ENCODE measurements around the gene NLRP9. TPM values are rescaled to one million over a fixed set of nuclear protein-coding genes. Genes with fewer than 3 reads are reported as not detected.

NLRP9 gene
- total RNA-seq, 1 donor from 2014 or later: not detected

GRCh38 chr19:55667958-55668357 is 70.2 kb downstream of the NLRP9 start:
- TF ChIP-seq CTCF (IDR thresholded peaks at IDR 0.05) (no peak), POLR2A (IDR thresholded peaks at IDR 0.05) (no peak), POLR2AphosphoS5 (IDR thresholded peaks at IDR 0.05; ENCODE audit: insufficient read depth in 1 of 2, low read depth in 1 of 2) (no peak)
- Histone ChIP-seq H3K36me3 (peaks cover 0 to 78% of the 10 kb centered on the region in 2 donors), H3K4me1 (no peaks in the 10 kb centered on the region), H3K9me3 (no peaks in the 10 kb centered on the region), H3K4me3 (no peak overlapping the region), H3K27ac (no peak overlapping the region), H3K27me3 (no peaks in the 10 kb centered on the region)
- no peak for DNase-seq (ENCODE audit: extremely low spot score in 2 of 2)
- intact Hi-C loops (cut with DNase I): loop anchor here (10.0 kb wide), 1 partner anchor 553 kb away; the partner anchor contains the start of gene PPP1R12C

GRCh38 chr19:55667511-55667910 is 70.7 kb downstream of the NLRP9 start:
- DNase-seq (ENCODE audit: extremely low spot score in 2 of 2): no peak
- H3K36me3 ChIP-seq: peaks cover 0 to 79% of the 10 kb centered on the region in 2 donors
- TF ChIP-seq POLR2AphosphoS5 (IDR thresholded peaks at IDR 0.05; ENCODE audit: insufficient read depth in 1 of 2, low read depth in 1 of 2): no peak
- no peak for TF ChIP-seq POLR2A (IDR thresholded peaks at IDR 0.05)
- no peak for TF ChIP-seq CTCF (IDR thresholded peaks at IDR 0.05)
- H3K27me3 ChIP-seq: no peaks in the 10 kb centered on the region
- H3K4me1 ChIP-seq: no peaks in the 10 kb centered on the region
- no peak overlapping the region for H3K27ac ChIP-seq
- intact Hi-C loops (cut with DNase I): loop anchor here (10.0 kb wide), 1 partner anchor 553 kb away; the partner anchor contains the start of gene PPP1R12C
- no peak overlapping the region for H3K4me3 ChIP-seq
- no peaks in the 10 kb centered on the region for H3K9me3 ChIP-seq

GRCh38 chr19:55667006-55667381 is 71.2 kb downstream of the NLRP9 start:
- no peak overlapping the region for H3K27ac ChIP-seq
- no peak for DNase-seq (ENCODE audit: extremely low spot score in 2 of 2)
- intact Hi-C loops (cut with DNase I): loop anchor here (10.0 kb wide), 1 partner anchor 552 kb away; the partner anchor contains the start of gene PPP1R12C
- peaks cover 0 to 84% of the 10 kb centered on the region in 2 donors for H3K36me3 ChIP-seq
- H3K27me3 ChIP-seq: no peaks in the 10 kb centered on the region
- H3K9me3 ChIP-seq: no peaks in the 10 kb centered on the region
- no peak overlapping the region for H3K4me3 ChIP-seq
- H3K4me1 ChIP-seq: no peaks in the 10 kb centered on the region
- TF ChIP-seq POLR2AphosphoS5 (IDR thresholded peaks at IDR 0.05; ENCODE audit: insufficient read depth in 1 of 2, low read depth in 1 of 2) (no peak), POLR2A (IDR thresholded peaks at IDR 0.05) (no peak), CTCF (IDR thresholded peaks at IDR 0.05) (no peak)

- no peak overlapping the region for H3K27ac ChIP-seq
- intact Hi-C loops (cut with DNase I): loop anchor here (10.0 kb wide), 1 partner anchor 552 kb away; the partner anchor contains the start of gene PPP1R12C
- H3K4me3 ChIP-seq: no peak overlapping the region
Observed at GRCh38 chr19:55666343-55667005, 71.7 kb downstream of the NLRP9 start.

More at GRCh38 chr19:55666343-55667005, 71.7 kb downstream of the NLRP9 start:
- Histone ChIP-seq H3K4me1 (no peaks in the 10 kb centered on the region), H3K36me3 (peaks cover 0 to 89% of the 10 kb centered on the region in 2 donors), H3K9me3 (no peaks in the 10 kb centered on the region), H3K27me3 (no peaks in the 10 kb centered on the region)
- DNase-seq (ENCODE audit: extremely low spot score in 2 of 2): no peak
- TF ChIP-seq CTCF (IDR thresholded peaks at IDR 0.05) (no peak), POLR2AphosphoS5 (IDR thresholded peaks at IDR 0.05; ENCODE audit: insufficient read depth in 1 of 2, low read depth in 1 of 2) (no peak), POLR2A (IDR thresholded peaks at IDR 0.05) (no peak)
